K562 (cell line): ENCODE measurements around the gene HEATR9. TPM values are rescaled to one million over a fixed set of nuclear protein-coding genes. Genes with fewer than 3 reads are reported as not detected.

Experiments
- ATAC-seq: fragments of 200-7000 bp; cut with Tn5 transposase; 3 replicates; pipeline ENCODE4 v1.9.1; 2020; ENCODE audit warnings: moderate library complexity
- BruUV-seq: library from RNA; stranded (reverse); fragments of 400-500 nt; replicated peaks from 2 replicates; lab custom pipeline; 2021; lab: Mats Ljungman, UMichigan
- CTCF ChIA-PET: fragments of 300-600 bp; formaldehyde crosslinking; extraction: SDS; loops from one replicate; lab custom pipeline; 2021; ENCODE audit warnings: low intra/inter-chr PET ratio; lab: Yijun Ruan, JAX
- POLR2A ChIA-PET: fragments of 300-600, 350-650 bp; sonication (Branson Sonifier 250); formaldehyde crosslinking; extraction: SDS; loops from one replicate; lab custom pipeline; 2021; ENCODE audit warnings: antibody characterized with exemption, inconsistent platforms; lab: Yijun Ruan, JAX
- DNase-seq, 4 experiments: peaks; one replicate each; pipeline versions ENCODE4 v3.0.0 to v3.0.0-alpha.2; 2011 to 2018; ENCODE audit warnings: low spot score in 3 of 4, mixed read lengths in 3 of 4; ENCODE audit errors: extremely low read depth in 1 of 4
- FAIRE-seq: peaks from 2 replicates; lab custom pipeline; 2011; peaks lifted over from hg19 to GRCh38; lab: Jason Lieb, UNC
- H2AFZ ChIP-seq: 2 replicates; pipeline ENCODE4 v1.6.0; 2011; ENCODE audit warnings: low read depth, low read length, control low read depth, inconsistent platforms
- H3K27ac ChIP-seq: fragments of 200-600 bp; 3 replicates; pipeline ENCODE4 v1.8.0; 2011; ENCODE audit warnings: low read depth, mild to moderate bottlenecking, control low read depth, inconsistent platforms, low read length, moderate library complexity, mixed read lengths; ENCODE audit errors: extremely low read depth
- H3K27me3 ChIP-seq, 2 experiments: fragments of 300-600 bp in 1 of 2; 2 replicates in 1 of 2; 3 replicates in 1 of 2; pipeline versions ENCODE4 v1.6.0 to v1.8.0; 2011; ENCODE audit warnings: inconsistent platforms in 2 of 2, low read length in 2 of 2, mild to moderate bottlenecking in 1 of 2, mixed read lengths in 1 of 2, moderate library complexity in 1 of 2; ENCODE audit not compliant: control insufficient read depth in 2 of 2, insufficient read depth in 2 of 2
- H3K36me3 ChIP-seq: fragments of 300-600 bp; 3 replicates; pipeline ENCODE4 v1.8.0; 2011; ENCODE audit warnings: mild to moderate bottlenecking, low read length, inconsistent platforms; ENCODE audit not compliant: control insufficient read depth, insufficient read depth
- H3K4me1 ChIP-seq, 2 experiments: fragments of 200-600 bp in 1 of 2; replicated peaks in 1 of 2; 2 replicates in 1 of 2; 3 replicates in 1 of 2; pipeline versions ENCODE4 v1.5.1 to v1.8.0; 2011; ENCODE audit warnings: inconsistent platforms in 2 of 2, low read length in 2 of 2, mild to moderate bottlenecking in 1 of 2, mixed read lengths in 1 of 2, moderate library complexity in 1 of 2; ENCODE audit not compliant: control insufficient read depth in 2 of 2, insufficient read depth in 2 of 2
- H3K4me2 ChIP-seq: 2 replicates; pipeline ENCODE4 v1.6.1; 2011; ENCODE audit warnings: low read length, control low read depth, inconsistent platforms, mixed read lengths; ENCODE audit not compliant: insufficient read depth
- H3K4me3 ChIP-seq: fragments of 200-600 bp; sonication (generic), shearing (Covaris generic); 2 replicates; pipeline ENCODE4 v1.5.1; 2016; ENCODE audit warnings: control low read depth, inconsistent platforms
- H3K79me2 ChIP-seq: fragments of 200-600 bp; 3 replicates; pipeline ENCODE4 v1.8.0; 2011; ENCODE audit warnings: low read length, inconsistent platforms; ENCODE audit not compliant: control insufficient read depth, insufficient read depth
- H3K9ac ChIP-seq, 2 experiments: 2 replicates each; pipeline versions ENCODE4 v1.6.0 to v1.6.1; 2011; ENCODE audit warnings: low read depth in 2 of 2, low read length in 2 of 2, control low read depth in 1 of 2, inconsistent platforms in 1 of 2, mild to moderate bottlenecking in 1 of 2, mixed read lengths in 1 of 2; ENCODE audit not compliant: insufficient read depth in 1 of 2
- H3K9me1 ChIP-seq: one replicate; pipeline ENCODE4 v1.6.0; 2011; ENCODE audit warnings: inconsistent platforms, mild to moderate bottlenecking, low read length, moderate library complexity; ENCODE audit not compliant: control insufficient read depth, insufficient read depth
- H3K9me3 ChIP-seq: replicated peaks from 2 replicates; pipeline ENCODE4 v1.5.1; 2011; ENCODE audit warnings: low read depth, low read length, inconsistent platforms; ENCODE audit not compliant: control insufficient read depth, insufficient read depth
- H4K20me1 ChIP-seq: replicated peaks from 2 replicates; pipeline ENCODE4 v1.6.1; 2011; ENCODE audit warnings: low read length, inconsistent platforms, mixed read lengths; ENCODE audit not compliant: control insufficient read depth, insufficient read depth
- ATF6 ChIP-seq: sonication (generic); formaldehyde crosslinking; IDR thresholded peaks from 2 replicates; pipeline ENCODE4 v1.4.0; 2020; ENCODE audit warnings: mild to moderate bottlenecking, missing genetic modification reagents
- BACH1 ChIP-seq: fragments of 200-800 bp; sonication (Bioruptor generic); IDR thresholded peaks from 2 replicates; pipeline ENCODE4 v1.6.1; 2016; ENCODE audit warnings: missing genetic modification characterization, missing compliant biosample characterization
- ELF4 ChIP-seq: fragments of 450-650 bp; formaldehyde crosslinking; IDR thresholded peaks from 2 replicates; pipeline ENCODE4 v1.4.0; 2022; ENCODE audit warnings: missing genetic modification characterization
- HBP1 ChIP-seq: fragments of 450-650 bp; formaldehyde crosslinking; IDR thresholded peaks from 2 replicates; pipeline ENCODE4 v1.4.0; 2022; ENCODE audit warnings: missing genetic modification characterization
- ILK ChIP-seq: fragments of 450-650 bp; IDR thresholded peaks from 2 replicates; pipeline ENCODE4 v1.6.1; 2016; ENCODE audit warnings: missing genetic modification characterization, low read depth, mild to moderate bottlenecking, missing compliant biosample characterization, moderate library complexity, borderline replicate concordance
- MECOM ChIP-seq: fragments of 250-450 bp; sonication (Bioruptor Pico); IDR thresholded peaks from 2 replicates; pipeline ENCODE4 v1.8.0; 2022; ENCODE audit warnings: inconsistent platforms
- RFX7 ChIP-seq: fragments of 250-450 bp; sonication (Bioruptor Pico); IDR thresholded peaks from 2 replicates; pipeline ENCODE4 v1.5.1; 2021; ENCODE audit warnings: mild to moderate bottlenecking
- STAT5A ChIP-seq: IDR thresholded peaks from 2 replicates; pipeline ENCODE4 v1.6.1; 2012; ENCODE audit warnings: low read length, inconsistent platforms, borderline replicate concordance
- ZNF124 ChIP-seq: sonication (generic); formaldehyde crosslinking; IDR thresholded peaks from 2 replicates; pipeline ENCODE4 v1.8.1; 2022; ENCODE audit warnings: missing genetic modification reagents
- ZNF318 ChIP-seq, 2 experiments: fragments of 450-650 bp; IDR thresholded peaks; 2 replicates each; pipeline ENCODE4 v1.6.1; 2016; ENCODE audit warnings: mild to moderate bottlenecking in 2 of 2, borderline replicate concordance in 1 of 2, low read depth in 1 of 2, moderate library complexity in 1 of 2
- WGBS: fragments of 100-300 bp; shearing (Covaris generic); methylation state at CpG from one replicate; pipeline ENCODE4 v1.1.6; 2016; ENCODE audit warnings: low coverage, mixed read lengths; ENCODE audit not compliant: insufficient coverage; ENCODE audit errors: missing lambda C conversion rate; 5-methylcytosine and 5-hydroxymethylcytosine counted together
- in situ Hi-C: fragments of 300-500 bp; cut with MboI; formaldehyde crosslinking; loops from 4 replicates; pipeline ENCODE4 v1.15.0; 2018; ENCODE audit warnings: inconsistent platforms, mixed read lengths
- intact Hi-C: fragments of 100-400 bp; cut with micrococcal nuclease; formaldehyde crosslinking; loops from 2 replicates; pipeline ENCODE4 v1.14.2; 2022
- polyA plus RNA-seq, 8 experiments: library from polyadenylated mRNA; depleted of rRNA in 4 of 8; stranded (reverse) in 5 of 8; unstranded in 3 of 8; fragments of >200 nt; fragmentation: Nextera tagmentation in 2 of 8; fragmentation: Illumina TruSeq in 1 of 8; extraction: Ambion mirVana in 2 of 8; extraction: Trizol in 1 of 8; gene quantifications; 2 replicates each; pipeline versions ENCODE4 v1.2.1 to v1.2.3, GENCODE V29; 2011 to 2014; ENCODE audit warnings: inconsistent platforms in 1 of 8, missing spikeins in 1 of 8
- total RNA-seq, 7 experiments: library from RNA; depleted of rRNA in 6 of 7; stranded (reverse); fragments of >200 nt in 6 of 7; fragmentation: Illumina TruSeq in 2 of 7; extraction: Trizol in 2 of 7; gene quantifications; 2 replicates each; pipeline versions ENCODE4 v1.2.1 to v1.2.3, GENCODE V29; 2011 to 2021; ENCODE audit warnings: low replicate concordance in 1 of 7

HEATR9 gene
- total and polyA plus RNA-seq, 9 of the 15 experiments (the other 6 are each of a cell fraction or from before 2014, with no cell fraction given) = not detected

GRCh38 chr17:35844547-35844946 lies 24.1 kb downstream of the HEATR9 start (continued):
- no peak for TF ChIP-seq ILK (tag)
- 0 out of 2 replicates have a peak, but pooled peaks have one; percentile 11 for TF ChIP-seq HBP1 (CRISPR knock-in tag)
- no peak for TF ChIP-seq ZNF124

- Histone ChIP-seq H3K4me2 (no peak overlapping the region), H3K4me1 (no peaks in the 10 kb centered on the region), H3K9me3 (no peaks in the 10 kb centered on the region), H4K20me1 (no peaks in the 10 kb centered on the region), H3K4me3 (no peak overlapping the region), H2AFZ (no peak overlapping the region), H3K79me2 (no peaks in the 10 kb centered on the region), H3K36me3 (peaks cover 88% of the 10 kb centered on the region), H3K9me1 (no peaks in the 10 kb centered on the region), H3K27ac (no peak overlapping the region), H3K9ac (no peak overlapping the region), H3K27me3 (no peaks in the 10 kb centered on the region)
- CTCF ChIA-PET = no interaction called here
- BruUV-seq = no TSS peak
- WGBS = 96% methylated on average over 2 of the region's 2 CpGs
- ATAC-seq (no peak), FAIRE-seq (no peak), DNase-seq (no peak)
- POLR2A ChIA-PET = no interaction called here
- in situ Hi-C loops (no loop called here), intact Hi-C loops (loop anchor here (10.0 kb wide), 1 partner anchor 231 kb away; no protein-coding TSS in a partner anchor)
- no peak for TF ChIP-seq ELF4 (CRISPR knock-in tag)
- TF ChIP-seq BACH1 (tag) = no peak
- TF ChIP-seq RFX7 (CRISPR knock-in tag) = no peak
- TF ChIP-seq ZNF318 (IDR thresholded peaks at IDR 0.05; ENCODE audit: borderline replicate concordance in 1 of 2, low read depth in 1 of 2) = no peak
- no peak for TF ChIP-seq MECOM (CRISPR knock-in tag)
- no peak for TF ChIP-seq STAT5A
- TF ChIP-seq ATF6 (CRISPR knock-in tag) = no peak
Observed at GRCh38 chr17:35843698-35844097, 25.0 kb downstream of the HEATR9 start.
